ENCODE results near the gene ANXA1.

ANXA1 gene, protein sequence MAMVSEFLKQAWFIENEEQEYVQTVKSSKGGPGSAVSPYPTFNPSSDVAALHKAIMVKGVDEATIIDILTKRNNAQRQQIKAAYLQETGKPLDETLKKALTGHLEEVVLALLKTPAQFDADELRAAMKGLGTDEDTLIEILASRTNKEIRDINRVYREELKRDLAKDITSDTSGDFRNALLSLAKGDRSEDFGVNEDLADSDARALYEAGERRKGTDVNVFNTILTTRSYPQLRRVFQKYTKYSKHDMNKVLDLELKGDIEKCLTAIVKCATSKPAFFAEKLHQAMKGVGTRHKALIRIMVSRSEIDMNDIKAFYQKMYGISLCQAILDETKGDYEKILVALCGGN

GRCh38 chr9:73151653-73152542 lies at the start of gene ANXA1:
Gene ANXA1 (plus strand): TSS chr9:73151865. CDS start chr9:73158536, 6,671 bp downstream.
- no peak for DNase-seq (ENCODE audit: low read depth in 2 of 3, low spot score in 1 of 3)

DNA sequence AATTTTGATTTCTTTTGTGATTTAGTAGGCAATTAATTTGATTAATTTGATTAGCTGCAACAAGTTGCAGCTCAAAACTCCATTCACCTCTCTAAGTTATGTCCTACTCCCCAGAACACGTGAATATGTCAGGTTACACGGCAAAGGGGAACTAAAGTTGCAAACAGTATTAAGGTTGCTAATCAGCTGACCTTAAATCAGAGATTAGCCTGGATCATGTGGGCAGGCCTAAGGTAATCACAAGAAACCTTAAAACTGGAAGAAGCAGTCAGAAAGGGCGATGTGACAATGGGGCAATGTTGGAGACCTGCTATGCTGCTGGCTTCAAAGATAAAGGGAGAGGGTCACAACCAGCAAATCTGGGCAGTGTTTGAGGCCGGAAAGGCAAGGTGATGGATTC lies 47.3 kb upstream of the ANXA1 start:
- no peak for DNase-seq (ENCODE audit: low read depth in 2 of 3, low spot score in 1 of 3)

DNA sequence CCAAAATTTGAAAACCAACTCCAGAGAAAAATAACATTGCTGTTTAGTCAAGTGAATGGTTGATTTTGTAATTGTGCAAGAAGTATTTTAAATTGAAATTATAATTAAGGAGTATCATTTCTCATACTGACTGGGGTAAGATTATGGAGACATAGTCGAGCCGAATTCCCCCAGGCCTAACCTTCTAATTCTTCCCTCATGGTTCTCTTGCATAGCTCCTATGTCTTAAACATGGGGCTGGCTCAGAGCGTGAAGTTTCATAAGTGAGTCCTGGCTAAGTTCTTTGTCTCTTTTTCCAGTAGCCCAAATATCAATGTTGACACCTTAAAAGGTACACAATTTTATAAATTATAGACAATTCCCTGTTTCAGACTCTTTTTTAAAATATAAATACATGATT lies 46.7 kb upstream of the ANXA1 start:
- no peak for DNase-seq (ENCODE audit: low read depth in 2 of 3, low spot score in 1 of 3)

GRCh38 chr9:73107489-73108069 lies 44.1 kb upstream of the ANXA1 start:
- peak; percentile 33 to 47 (median 47) for DNase-seq (ENCODE audit: low read depth in 2 of 3, low spot score in 1 of 3)

GRCh38 chr9:73114058-73114457 lies 37.6 kb upstream of the ANXA1 start:
- no peak for DNase-seq (ENCODE audit: low read depth in 2 of 3, low spot score in 1 of 3)

- no peak for DNase-seq (ENCODE audit: low read depth in 2 of 3, low spot score in 1 of 3)
These were observed 36.7 kb upstream of the ANXA1 start for GRCh38 chr9:73114958-73115357.

- no peak for DNase-seq (ENCODE audit: low read depth in 2 of 3, low spot score in 1 of 3)
These were observed 35.6 kb upstream of the ANXA1 start for GRCh38 chr9:73116031-73116430.

- no peak for DNase-seq (ENCODE audit: low read depth in 2 of 3, low spot score in 1 of 3)
These were observed 34.8 kb upstream of the ANXA1 start for GRCh38 chr9:73116880-73117279.

- no peak for DNase-seq (ENCODE audit: low read depth in 2 of 3, low spot score in 1 of 3)
These were observed 33.4 kb upstream of the ANXA1 start for GRCh38 chr9:73118286-73118685.

DNA sequence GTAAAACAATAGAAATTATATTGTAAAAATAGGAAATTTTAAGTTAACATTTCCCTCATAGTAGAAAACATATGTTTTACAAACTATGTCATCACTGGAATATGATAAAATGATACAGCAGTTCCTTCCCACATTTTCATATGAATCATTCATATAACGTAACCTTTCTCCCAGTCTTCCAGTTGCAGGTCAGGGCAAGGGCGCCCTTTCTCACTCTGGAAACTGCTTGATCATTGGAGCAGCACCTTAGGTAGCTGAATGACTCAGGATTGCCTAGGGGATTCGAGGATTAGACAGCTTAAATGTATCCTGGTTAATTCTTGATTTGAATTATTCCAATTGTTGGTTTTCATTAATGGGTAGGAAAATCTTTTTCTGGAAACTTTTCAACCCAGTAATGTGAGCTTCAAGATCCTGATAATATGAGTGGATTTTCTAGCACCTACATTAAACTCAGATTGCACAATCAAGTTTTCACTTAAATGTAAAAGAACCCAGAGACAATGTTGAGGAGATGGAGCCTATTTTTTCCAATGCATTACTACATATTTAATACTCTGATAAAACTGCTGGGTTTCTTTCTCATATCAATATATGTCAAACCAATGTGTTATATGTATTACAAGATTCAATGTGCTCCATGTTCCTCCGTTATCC lies 32.6 kb upstream of the ANXA1 start:
- DNase-seq (ENCODE audit: low read depth in 2 of 3, low spot score in 1 of 3): no peak

GRCh38 chr9:73121375-73121935 lies 30.2 kb upstream of the ANXA1 start:
- DNase-seq (ENCODE audit: low read depth in 2 of 3, low spot score in 1 of 3): no peak

DNA sequence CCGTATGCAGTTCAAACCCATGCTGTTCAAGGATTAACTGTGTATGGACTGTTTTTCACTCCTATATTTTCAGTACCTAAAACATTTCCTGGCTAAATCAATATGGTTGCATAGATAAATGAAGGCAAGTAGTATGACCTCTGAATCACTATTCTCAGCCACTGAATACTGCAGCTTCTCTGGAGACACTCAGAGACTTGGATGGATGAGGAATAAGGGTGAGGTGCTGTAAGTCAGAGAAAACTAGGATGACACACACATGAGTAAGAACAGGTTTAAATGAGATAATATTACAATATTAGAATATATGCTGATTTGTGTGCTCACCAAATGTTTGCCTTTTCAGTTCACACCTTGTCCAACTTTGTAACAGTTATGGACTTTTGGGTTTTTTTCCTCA lies 26.0 kb upstream of the ANXA1 start:
- DNase-seq (ENCODE audit: low read depth in 2 of 3, low spot score in 1 of 3): no peak

- DNase-seq (ENCODE audit: low read depth in 2 of 3, low spot score in 1 of 3): no peak
These were observed 21.6 kb upstream of the ANXA1 start for GRCh38 chr9:73129941-73130685.

DNA sequence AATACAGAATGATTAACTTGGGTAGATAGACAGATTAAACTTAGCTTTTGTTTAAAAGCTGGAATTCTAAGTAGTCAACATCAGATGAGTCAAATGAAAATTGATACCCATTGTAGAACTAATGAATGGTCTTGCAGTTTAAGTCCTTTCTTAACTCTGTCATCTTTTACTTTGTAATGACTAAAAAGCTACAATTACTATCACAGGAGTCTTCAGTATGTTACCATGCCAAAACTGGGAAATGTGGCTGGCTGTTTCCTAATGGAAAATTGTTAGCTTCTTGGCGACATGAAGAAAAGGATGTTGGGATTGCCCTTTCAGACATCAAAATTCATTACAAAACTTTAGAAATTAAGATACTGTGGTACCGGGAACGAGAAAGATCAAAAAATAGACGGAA lies 20.2 kb upstream of the ANXA1 start:
- no peak for DNase-seq (ENCODE audit: low read depth in 2 of 3, low spot score in 1 of 3)

GRCh38 chr9:73132034-73132776 lies 19.5 kb upstream of the ANXA1 start:
- peak; percentile 31 to 41 (median 33) for DNase-seq (ENCODE audit: low read depth in 2 of 3, low spot score in 1 of 3)

DNA sequence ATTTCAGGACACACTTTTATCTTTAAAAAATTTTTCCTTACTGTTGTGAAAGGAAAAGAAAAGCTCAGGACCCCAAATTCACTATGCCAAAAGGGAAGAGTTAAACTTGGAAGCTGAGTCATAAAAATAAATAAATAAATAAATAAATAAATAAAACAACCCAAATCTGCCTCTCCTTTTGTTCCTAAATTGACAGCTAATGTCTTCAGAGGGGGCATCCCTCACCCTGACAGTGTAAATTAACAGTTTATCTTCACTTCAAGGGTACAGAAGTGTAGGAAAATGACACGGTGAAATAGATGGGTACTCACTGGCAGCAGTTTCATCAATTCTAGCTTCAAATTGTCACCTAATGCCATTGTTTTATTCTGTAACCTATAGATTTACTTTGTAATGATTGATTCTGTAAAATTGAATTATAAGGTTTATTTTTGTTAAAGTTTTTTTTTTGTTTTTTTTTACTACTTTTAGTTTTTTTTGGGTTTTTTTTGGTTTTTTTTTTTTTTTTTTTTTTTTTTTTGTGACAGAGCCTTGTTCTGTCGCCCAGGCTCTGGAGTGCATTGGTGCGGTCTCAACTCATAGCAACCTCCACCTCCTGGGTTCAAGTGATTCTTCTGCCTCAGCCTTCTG lies 18.5 kb upstream of the ANXA1 start:
- DNase-seq (ENCODE audit: low read depth in 2 of 3, low spot score in 1 of 3): no peak

- no peak for DNase-seq (ENCODE audit: low read depth in 2 of 3, low spot score in 1 of 3)
These were observed 17.7 kb upstream of the ANXA1 start for GRCh38 chr9:73133921-73134407.

DNA sequence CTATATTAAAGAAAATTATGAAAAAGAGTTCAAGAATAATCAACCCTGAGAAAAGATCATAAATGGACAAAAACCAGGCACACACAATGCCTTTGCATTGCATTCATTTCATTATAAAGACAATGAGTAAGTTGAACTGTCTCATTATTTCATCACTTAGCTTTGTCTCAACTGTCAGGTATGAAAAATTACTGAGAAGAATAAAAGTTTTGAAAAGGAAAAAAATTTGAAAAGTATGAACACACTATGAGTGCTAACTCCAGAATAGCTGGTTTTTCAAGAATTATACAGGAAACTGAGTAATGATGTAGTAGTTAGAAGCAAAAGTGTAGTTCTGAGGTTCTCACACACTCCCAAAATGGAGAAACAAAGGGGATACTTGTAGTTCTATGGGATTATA lies 16.3 kb upstream of the ANXA1 start:
- no peak for DNase-seq (ENCODE audit: low read depth in 2 of 3, low spot score in 1 of 3)

DNA sequence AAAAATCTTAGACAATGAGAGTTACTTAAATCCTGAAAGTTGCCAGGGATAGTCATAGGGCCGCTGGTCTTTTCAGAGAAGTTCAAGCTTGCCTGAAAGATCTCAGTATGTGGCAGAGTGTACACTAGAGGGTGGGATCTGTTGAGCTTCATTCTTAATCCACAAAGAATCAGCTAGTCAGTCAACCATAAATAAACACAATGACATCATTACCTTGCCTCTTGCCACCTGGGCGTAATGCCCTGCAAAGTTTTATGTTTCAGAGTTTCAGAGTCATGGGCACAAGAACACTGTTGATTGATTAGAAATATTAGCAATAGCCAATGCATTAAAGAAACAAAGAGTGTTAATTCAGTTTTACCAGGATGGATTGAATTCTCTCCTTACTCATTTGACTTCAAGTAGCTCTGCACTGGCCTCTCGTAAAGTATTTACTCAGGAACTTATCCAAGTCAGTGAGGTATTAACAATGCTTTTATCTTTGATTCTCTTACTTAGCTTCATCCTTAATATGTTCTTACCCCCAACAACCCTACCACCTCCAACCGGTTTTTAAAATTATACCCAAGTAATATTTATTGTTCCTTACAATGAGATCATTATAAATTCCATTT lies 14.3 kb upstream of the ANXA1 start:
- DNase-seq (ENCODE audit: low read depth in 2 of 3, low spot score in 1 of 3): no peak

All from stimulated activated CD4-positive, alpha-beta T cell treated with anti-CD3 and anti-CD28 coated beads, Interleukin-12 subunit alpha, Interleukin-12 subunit beta, amount 100 ng/mL, for 48 hours (primary cell).